ENCODE results near the gene SLCO1B3.
A peak's percentile ranks its signal among the peaks of the same experiment; 100 is the strongest.

DNA sequence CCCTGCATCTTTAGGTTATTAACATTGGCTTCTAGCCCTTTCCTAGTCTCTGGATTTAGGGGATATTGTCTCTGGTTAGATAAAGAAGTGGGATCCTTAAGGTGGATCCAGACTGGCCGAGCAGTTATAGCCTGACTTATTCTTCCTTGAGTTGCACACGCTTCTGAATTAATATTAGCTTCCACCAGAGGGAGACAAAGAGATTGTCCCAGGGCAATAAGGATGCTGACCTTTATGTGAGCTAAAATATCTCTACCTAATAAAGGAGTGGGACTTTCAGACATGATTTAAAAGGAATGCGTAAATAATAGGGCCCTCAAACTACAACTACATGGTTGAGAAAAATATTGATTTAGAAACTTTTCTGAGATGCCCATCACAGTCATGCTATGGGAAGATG, 139.7 kb downstream of the SLCO1B3 start:
- TF ChIP-seq, protein P1, sequence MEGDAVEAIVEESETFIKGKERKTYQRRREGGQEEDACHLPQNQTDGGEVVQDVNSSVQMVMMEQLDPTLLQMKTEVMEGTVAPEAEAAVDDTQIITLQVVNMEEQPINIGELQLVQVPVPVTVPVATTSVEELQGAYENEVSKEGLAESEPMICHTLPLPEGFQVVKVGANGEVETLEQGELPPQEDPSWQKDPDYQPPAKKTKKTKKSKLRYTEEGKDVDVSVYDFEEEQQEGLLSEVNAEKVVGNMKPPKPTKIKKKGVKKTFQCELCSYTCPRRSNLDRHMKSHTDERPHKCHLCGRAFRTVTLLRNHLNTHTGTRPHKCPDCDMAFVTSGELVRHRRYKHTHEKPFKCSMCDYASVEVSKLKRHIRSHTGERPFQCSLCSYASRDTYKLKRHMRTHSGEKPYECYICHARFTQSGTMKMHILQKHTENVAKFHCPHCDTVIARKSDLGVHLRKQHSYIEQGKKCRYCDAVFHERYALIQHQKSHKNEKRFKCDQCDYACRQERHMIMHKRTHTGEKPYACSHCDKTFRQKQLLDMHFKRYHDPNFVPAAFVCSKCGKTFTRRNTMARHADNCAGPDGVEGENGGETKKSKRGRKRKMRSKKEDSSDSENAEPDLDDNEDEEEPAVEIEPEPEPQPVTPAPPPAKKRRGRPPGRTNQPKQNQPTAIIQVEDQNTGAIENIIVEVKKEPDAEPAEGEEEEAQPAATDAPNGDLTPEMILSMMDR (IDR thresholded peaks at IDR 0.05; ENCODE audit: control extremely low read depth in 1 of 3, insufficient read depth in 1 of 3, low read depth in 1 of 3, low read length in 3 of 3): peak in 2 of 3 experiments; percentile 45 to 54; a peak in 3 of 4 replicates
- no peak for TF ChIP-seq CEBPB (IDR thresholded peaks at IDR 0.05; ENCODE audit: low read depth, low read length)
- no peak for TF ChIP-seq POLR2A (IDR thresholded peaks at IDR 0.05; ENCODE audit: control extremely low read depth in 1 of 2, low read depth in 2 of 2, low read length in 2 of 2)
- no peak for TF ChIP-seq SP2 (IDR thresholded peaks at IDR 0.05; ENCODE audit: low read length)
- TF ChIP-seq EP300 (IDR thresholded peaks at IDR 0.05; ENCODE audit: borderline replicate concordance in 1 of 2, low read depth in 2 of 2, low read length in 2 of 2): no peak
- no peak for TF ChIP-seq KDM5A (IDR thresholded peaks at IDR 0.05; ENCODE audit: low read length)
- no peak for TF ChIP-seq TAF1 (IDR thresholded peaks at IDR 0.05; ENCODE audit: low read depth, low read length)
- TF ChIP-seq SP1 (IDR thresholded peaks at IDR 0.05; ENCODE audit: low read depth, low read length): no peak
- TF ChIP-seq EZH2 (IDR thresholded peaks at IDR 0.05; ENCODE audit: low read depth, low read length, severe bottlenecking): no peak
- TF ChIP-seq POLR2AphosphoS5 (IDR thresholded peaks at IDR 0.05; ENCODE audit: low read depth, low read length): no peak
- TF ChIP-seq HDAC2 (IDR thresholded peaks at IDR 0.05; ENCODE audit: borderline replicate concordance in 1 of 2, low read depth in 2 of 2, low read length in 2 of 2): no peak

Data from H1 (cell line).